ENCODE data around the gene GAMT. TPM values are rescaled to one million over a fixed set of nuclear protein-coding genes. Genes with fewer than 3 reads are reported as not detected.

The GAMT gene
- polyA plus RNA-seq, 5 donors = 18.6 to 42.1 (median 22.2) TPM

DNA sequence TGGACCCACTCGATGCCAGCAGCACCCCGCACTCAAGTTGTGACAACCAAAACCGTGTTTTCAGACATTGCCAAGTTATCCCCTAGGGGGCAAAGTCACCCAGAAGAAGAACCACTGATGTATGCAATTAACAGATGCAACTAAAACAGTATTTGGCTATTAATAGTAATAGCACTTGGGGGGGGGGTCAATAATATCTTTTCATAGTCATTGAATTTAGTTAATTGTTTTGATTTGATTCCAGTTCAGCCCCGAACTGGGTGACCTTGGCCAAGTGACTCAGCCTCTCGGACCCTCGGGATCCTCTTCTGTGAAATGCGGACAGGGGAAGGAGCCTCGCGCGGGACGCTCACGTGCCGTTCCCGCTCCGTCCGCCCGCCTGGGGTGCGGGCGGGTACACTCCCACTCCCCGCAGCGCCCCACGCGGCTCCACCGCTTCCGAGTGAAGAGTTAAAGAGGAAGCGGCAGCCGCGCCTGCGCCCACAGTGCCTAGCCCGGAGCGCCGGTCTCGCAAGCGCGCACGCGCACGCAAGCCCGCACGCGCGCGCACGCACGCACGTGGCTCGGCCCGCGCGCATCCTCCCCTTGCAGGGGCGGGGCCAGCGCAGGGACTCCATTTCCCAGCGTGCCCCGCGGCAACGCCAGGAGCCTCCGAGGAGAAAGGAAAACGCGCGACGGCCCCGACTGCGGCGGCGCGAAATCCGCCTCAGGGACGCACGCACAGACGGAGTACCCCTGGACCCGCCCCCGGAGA lies 5.6 kb upstream of the GAMT start:
- DNase-seq = peak; percentile 99 to 100

DNA sequence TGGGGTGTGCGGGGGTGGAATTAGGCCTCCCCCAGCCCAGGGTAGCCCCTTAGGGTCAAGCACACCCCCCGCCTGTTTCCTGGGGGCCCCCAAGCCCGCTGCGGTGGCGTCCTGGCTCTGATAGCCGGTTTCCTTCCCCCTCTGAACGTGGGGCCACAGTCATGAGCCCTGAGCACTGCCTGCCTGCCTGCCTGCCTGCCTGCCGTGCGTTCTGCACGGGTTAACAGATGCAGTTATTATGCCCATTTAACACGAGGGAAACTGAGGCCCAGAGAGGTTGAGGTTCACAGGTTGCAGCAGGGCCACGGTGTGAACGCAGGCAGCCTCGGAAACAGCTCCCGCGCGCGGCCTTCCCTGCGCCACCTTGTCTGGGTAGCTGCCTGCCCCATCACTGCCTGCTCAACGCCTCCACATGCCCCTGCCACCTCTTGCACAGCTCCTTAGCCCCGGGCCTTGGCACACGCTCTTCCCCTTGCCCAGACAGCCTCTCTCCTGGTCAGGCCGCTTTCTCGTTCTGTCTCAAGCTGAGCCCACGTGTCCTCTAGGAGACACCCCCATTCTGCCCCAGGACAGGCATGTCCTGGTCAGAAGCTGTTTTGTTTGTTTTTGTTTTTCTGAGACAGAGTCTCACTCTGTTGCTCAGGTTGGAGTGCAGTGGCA lies 1.2 kb upstream of the GAMT start:
- no peak for DNase-seq

DNA sequence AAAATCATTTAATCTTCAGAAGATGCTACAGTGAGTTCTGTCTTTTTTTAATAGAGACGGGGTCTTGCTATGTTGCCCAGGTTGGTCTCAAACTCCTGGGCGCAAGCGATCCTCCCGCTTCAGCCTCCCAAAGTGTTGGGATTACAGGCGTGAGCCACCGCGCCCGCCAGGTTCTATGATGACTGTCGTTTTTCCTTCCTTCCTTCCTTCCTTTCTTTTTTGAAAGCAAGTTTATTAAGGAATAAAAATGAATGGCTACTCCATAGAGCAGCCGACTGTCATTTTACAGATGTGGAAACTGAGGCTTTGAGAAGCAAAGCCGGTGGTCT lies 511 bp upstream of the GAMT start:
- no peak for DNase-seq

DNA sequence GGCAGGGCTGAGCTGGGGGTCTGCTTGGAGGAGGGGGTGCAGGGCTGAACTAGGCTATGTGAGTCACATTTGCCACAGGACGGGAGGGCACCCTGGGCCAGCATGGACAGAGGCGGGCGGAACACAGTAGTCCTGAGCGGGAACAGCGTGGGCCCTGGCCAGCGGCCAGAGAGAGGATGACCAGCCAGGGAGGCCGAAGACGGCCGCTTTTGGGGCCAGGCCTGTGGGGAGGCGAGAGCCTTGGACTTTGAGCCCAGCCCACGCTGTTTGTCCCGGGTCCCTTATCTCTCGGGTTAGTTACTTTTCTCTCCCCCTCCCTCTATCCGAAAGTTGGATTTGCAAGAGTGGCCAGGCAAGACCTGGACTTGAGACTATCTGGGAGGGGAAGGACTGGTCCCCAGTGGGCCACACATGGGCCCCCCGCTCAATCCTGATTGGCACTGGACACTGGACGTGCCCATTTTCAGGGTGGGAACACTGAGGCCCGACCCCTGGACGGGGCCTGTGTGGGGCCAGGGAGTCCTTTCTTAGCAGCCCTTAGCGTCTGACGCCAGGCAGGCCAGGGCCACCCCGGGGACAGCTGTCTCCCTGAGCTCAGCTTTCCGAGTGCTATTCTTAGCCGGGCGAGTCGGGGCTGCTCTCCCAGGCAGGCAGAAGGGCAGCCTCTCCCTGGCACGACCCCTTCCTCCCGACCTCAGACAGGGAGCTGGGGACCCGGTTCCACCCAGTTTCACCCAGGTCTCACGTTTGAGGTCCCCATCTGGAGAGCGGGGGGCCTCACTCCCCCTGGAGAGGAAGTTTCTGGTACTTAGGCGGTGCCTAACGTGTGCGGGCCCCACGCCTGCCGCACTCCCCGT lies 833 bp downstream of the GAMT start:
- DNase-seq = no peak

DNA sequence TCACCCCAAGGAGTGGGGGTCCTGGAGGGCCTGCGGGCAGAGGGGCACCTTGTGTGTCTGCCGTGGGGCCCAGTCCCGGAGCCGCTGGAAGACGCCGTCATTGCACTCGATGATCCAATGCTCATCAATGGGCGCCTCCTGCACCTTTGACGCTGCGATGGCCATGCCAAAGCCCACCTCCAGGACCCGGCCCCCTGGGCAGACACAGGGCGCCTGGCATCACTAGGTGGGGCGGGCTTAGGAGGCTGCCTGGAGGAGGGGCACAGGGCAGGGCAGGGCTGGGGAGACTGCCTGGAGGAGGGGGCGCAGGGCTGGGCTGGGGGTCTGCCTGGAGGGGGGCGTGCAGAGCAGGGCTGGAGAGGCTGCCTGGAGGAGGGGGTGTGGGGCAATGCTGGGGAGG lies 1.6 kb downstream of the GAMT start:
- no peak for DNase-seq

DNA sequence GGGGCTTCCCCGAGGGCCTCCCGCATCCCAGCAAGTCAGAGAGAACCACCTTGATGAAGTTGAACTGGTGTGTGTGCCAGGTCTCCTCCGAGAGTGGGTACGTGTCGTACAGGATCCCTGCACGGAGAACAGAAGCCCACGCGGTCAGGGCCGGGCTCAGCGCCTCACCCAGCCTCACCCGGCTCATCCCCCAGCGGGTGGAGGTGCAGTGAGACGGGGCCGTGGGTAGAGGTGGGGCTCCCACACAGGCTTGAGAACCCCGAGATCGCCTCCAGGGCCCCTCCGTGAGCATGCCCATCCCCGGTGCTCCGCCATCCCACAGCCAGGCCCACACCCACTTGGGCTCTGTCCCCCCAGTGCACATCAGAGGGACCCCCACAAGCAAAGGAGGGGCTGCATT lies 2.3 kb downstream of the GAMT start:
- DNase-seq = no peak

DNA sequence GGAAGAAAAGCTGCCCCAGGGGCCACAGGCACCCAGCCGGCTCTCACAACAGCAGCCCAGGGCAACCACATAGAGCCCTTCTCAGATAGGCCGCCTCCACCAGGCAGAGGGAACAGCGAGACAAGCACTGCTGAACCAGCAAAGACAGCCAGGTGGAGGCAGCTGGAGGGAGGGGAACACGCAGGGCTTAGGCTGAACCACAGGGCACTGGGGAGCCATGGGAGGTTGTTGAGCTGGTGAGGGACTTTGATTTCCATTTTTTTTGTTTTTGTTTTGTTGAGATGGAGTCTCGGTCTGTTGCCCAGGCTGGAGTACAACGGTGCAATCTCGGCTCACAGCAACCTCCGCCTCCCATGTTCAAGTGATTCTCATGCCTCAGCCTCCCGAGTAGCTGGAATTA lies 3.5 kb downstream of the GAMT start:
- DNase-seq = no peak

DNA sequence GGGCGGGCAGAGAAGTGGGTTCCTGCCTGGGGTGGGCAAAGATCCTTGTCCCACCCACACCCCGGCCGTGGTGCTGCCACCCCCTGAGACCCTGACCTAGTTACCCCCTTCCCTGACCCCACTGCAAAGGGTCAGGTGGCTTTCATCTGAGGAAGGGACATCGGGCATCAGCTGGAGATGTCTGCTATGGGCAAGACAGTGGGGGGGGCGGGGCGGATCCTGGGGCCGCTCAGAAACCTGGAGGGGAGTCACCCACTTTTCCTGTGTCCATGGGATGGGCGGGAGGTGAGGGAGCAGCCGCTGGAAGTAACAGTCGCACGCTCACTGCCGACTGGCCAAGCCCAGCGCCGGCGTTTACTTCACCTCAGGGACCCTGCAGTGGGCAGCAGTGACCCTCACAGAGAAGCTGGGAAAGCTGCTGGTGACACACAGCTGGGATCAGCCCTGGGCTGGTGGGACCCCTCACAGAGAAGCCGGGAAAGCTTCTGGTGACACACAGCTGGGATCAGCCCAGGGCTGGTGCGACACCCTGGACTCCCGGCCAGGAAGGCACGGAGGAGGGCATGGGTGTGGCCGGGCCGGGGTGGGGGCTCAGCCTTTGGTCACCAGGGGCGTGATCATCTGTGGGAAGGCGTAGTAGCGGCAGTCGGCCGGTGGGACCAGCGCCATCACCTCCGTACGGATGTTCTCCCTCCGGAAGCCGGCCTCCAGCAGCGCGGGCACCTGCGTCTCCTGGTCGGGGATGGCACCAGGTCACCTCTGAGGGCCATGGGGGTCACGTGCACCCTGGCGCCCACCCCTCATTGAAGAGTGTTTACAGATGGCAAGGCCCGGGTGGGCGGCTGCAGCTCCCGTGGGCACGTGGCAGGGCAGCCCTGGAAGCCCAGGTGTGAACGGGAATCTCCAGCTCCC lies 4.3 kb downstream of the GAMT start:
- DNase-seq = no peak

DNA sequence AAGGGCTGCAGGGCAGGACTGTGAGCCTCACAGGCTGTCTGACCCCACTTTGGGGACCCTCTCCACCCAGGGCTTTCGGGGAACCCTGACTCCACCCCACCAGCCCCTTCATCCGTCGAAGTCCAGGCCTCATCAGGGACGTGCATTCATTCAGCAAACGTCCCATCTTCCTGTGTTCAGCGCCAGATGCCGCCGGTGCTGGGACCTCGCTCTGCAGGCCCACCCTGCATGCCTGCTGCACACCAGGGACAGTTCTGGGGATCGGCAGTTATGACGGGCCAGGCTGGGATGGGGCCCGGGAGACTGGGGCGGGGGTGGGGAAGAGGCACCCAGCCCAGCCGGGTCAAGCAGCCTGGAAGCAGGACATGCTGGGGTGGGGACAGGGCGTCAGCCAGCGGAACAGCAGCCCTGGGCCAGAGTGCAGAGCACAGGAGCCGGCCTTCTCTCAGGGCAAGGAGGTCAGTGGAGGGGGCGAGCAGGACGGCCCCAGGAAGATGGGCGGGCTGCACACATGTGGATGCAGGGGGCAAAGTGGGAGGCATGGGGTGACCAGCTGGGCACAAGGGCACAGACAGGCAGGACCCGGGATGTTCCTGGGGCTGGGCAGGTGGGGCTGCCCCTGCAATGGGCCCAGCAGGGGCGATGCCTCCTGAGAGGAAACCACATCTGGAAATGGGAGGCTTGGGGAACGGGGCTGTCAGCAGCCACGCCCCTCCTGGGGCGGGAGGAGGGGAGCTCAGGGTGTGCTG lies 5.1 kb downstream of the GAMT start:
- DNase-seq = no peak

DNA sequence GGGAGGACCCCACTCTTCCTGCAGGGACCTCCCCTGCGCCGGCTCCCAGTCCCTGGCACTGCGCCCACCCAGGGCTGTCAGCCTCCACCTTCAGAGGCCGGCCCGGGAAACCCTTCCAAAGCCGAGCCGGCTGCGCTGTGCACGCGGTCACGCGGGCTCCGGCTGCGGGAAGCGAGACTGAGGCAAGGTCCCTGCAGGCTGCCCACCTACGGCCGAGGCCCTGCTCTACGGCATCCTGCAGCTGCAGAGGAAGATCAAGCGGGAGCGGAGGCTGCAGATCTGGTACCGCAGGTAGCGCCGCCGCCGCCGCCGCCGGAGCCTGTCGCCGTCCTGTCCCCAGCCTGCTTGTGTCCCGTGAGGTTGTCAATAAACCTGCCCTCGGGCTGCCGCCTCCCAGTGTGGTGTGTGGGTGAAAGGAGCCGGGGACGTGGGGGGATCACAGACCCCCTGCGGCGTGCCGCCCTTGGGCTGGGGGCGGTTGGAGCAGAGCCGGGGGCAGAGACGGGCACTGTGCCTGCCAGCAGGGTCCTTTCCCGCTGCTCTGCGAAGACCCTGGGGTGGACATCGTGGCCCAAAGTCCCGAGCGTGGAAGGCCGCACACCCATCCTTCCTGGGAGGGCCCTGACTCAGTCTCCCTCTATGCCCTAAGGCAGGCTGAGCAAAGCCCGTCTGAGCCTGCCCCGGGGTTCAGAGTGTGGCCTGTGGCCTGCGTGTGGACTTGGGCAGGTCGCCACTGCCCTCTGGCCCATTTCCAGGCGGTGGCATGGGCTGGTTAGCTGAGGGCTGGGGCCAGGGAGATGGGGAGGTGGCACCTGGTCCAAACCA lies 5.9 kb downstream of the GAMT start:
- no peak for DNase-seq

DNA sequence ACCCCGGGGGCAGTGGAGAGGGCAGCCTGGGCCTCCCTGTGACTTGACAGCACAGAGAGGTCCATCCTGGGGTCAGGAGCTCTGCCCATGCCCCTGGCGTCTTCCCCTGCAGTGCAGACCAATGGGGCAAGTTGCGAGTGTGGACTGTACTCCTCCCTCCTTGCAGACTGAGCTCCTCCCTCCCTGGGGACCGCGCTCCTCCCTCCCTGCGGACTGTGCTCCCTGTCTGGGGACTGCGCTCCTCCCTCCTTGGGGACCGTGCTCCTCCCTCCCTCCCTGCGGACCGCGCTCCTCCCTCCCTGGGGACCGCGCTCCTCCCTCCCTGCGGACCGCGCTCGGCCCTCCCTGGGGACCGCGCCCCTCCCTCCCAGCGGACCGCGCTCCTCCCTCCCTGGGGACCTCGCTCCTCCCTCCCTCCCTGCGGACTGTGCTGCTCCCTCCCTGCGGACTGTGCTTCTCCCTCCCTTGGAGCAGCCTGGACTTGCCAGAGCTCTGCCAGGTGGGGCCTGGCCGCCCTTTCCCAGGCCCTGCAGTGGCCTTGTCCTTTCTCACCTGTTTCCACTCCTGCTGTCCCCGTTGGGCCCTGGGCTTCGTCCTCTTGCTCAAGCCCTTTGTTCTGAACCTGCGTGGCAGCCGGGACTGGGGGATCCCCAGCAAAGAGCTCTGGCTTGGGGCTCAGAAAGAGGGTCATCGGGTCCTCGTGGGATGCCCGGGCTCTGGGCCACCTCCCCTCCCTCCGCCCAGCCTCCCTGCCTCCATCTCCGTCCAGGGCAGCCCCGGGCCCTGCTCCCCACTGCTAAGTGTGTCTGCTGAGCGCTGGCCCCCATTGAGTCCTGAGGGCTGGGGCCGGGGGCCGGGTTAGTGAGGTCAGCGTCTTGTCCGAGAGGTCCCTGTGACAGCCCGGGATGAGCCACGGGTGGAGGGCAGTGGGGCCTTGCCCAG lies 6.8 kb downstream of the GAMT start:
- DNase-seq = no peak

DNA sequence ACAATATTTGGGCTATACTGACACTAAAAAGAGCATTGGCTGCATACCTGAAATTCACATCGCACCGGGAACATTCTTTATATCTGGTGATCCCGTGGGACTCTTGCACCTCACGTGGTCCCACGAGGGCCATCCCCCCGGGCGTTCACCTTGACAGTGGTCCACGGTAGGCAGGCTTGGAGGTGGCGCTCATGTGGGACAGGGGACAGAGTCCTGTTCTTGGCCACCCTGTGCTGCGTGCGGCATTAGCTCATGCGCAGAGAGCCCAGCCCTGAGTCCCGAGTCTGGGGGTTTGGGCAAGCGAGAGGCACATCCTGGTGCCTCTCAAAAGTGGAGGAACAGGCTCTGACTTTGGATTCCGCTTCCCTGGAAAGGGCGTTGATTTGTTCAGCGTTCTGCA lies 7.5 kb downstream of the GAMT start:
- DNase-seq = no peak

DNA sequence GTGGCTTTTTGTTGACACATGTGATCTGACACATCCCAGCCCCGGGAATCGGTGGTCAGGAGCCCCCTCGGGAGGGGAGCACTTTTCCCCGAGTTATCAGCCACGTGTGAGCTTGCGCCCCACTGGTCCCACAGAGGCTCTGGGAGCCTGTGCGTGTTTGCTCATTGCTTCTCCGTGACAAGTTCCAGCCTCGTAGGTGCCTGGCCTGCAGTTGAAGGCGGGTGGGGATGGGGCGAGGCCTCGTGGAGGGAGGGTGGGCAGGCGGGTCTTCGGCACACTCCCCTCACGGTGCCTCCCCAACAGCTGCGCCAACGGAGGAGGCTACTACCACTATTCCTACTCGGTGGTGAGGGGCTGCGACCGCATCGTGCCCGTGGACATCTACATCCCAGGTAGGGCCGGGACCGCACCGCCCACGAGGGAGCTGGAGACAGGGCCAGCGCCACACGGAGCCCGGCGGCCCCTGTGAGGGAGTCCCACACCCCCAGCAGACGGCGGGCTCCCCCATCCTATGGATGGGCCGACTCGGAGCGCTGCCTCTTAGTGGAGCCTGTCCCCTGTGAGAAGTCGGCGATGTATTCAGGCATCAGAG lies 8.3 kb downstream of the GAMT start:
- no peak for DNase-seq

DNA sequence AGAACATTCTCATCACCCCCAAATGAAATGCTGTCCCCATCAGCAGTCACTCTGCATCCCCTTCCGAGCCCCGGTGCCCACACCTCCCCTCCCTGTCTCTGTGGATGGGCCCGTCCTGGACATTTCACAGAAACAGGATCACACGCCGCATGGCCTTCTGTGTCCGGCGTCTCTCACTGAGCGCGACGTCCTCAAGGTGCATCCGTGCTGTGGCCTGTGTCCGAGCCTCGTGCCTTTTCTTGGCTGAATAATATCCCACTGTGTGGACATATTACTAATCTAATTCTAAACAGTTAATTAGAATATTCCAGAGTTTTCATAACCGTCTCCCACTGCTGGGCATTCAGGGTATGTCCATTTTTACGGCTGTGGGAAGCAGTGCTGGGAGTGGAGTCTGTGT lies 8.9 kb downstream of the GAMT start:
- DNase-seq = no peak

DNA sequence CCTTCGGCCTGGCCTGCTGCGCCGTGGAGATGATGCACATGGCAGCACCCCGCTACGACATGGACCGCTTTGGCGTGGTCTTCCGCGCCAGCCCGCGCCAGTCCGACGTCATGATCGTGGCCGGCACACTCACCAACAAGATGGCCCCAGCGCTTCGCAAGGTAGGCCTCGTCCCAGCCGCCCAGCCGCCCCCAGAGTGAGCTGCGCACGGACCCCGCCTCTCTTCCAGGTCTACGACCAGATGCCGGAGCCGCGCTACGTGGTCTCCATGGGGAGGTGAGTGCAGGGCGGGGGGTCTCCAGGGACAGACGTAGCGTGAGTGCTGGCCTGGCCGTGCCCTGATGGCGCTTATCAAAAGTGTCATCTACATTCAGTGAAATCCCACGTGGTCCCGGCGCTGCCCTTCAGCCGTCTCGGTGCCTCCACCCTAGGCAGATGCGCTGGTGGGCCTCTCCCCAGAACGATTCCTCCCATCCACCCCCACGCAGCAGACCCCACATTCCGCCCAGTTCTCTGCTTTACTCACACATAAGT lies 10.4 kb downstream of the GAMT start:
- DNase-seq = no peak

DNA sequence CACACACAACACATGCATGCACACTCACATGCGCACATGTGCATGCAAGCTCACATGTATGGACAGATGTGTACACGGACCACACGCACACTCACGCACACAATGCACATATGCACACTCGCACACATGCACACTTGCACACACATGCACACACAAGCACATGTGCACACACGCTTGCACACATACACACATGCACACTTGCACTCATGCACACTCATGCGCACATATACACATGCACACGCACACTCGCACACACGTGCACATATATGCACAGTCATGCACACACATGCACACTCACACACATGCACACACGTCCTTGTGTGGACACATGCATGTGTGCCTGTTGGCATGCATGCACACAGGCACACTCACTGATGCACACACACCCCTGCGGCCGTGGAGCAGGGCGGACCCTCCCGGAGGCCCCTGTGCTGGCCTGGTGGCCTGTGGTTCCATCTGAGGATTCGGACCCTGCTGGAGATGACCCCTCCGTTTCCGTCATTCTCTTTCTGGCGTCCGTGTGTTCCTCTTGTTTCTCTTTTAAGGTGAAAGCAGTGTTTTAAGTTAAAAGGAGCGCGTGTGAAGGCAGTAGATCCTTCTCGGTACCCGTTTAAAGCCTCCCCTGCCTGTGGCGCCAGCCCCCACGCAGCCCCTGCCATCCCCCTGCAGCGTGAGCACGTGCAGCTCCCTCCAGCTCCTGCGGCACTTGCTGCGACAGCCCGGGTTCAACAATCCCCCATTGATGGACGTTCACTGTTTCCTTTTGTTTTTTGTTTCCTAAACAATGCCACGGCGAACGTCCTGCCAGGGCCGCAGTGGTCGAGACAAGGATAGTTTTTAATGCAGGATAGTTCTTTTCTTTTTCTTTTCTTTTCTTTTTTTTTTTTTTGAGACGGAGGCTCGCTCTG lies 12.1 kb downstream of the GAMT start:
- no peak for DNase-seq

DNA sequence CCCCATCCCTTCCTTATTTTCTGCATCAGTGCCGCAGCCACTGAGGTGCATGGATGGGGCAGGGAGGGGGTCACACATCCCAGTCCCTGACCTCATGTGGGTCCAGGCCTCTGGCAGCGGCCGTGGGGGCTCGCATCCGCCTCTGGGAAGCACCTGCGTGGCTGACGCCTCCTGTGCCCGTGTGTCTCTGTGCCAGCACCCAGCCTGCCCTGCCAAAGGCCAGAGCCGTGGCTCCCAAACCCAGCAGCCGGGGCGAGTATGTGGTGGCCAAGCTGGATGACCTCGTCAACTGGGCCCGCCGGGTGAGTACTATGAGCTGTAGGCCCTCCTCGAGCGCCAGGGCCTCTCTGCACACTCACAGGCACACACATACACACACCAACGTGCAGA lies 12.7 kb downstream of the GAMT start:
- no peak for DNase-seq
